OCI-LY7 (cell line): ENCODE results near the gene IL36B. TPM values are rescaled to one million over a fixed set of nuclear protein-coding genes. Genes with fewer than 3 reads are reported as not detected.

Experiments
- BruUV-seq: library from RNA; stranded (reverse); fragments of 400-500 nt; replicated peaks from 2 replicates; lab custom pipeline; 2021; lab: Mats Ljungman, UMichigan
- CTCF ChIA-PET: fragments of 300-600 bp; sonication (Branson Sonifier 250); formaldehyde crosslinking; loops from one replicate; lab custom pipeline; 2022; ENCODE audit warnings: antibody characterized with exemption; ENCODE audit not compliant: unreplicated experiment; lab: Charles Lee
- POLR2A ChIA-PET: fragments of 300-600 bp; sonication (Branson Sonifier 250); formaldehyde crosslinking; loops from one replicate; lab custom pipeline; 2022; ENCODE audit warnings: antibody characterized with exemption; lab: Charles Lee
- DNase-seq: peaks from one replicate; pipeline ENCODE4 v3.0.0-alpha.2; 2015; ENCODE audit warnings: low spot score
- H2AFZ ChIP-seq: fragments of 200-600 bp; sonication (generic), shearing (Covaris generic); 2 replicates; pipeline ENCODE4 v1.6.1; 2014; ENCODE audit warnings: mild to moderate bottlenecking, antibody characterized with exemption, low read length, moderate library complexity
- H3K27ac ChIP-seq: fragments of 200-600 bp; sonication (generic); 2 replicates; pipeline ENCODE4 v1.5.1; 2014; ENCODE audit warnings: mixed run types, low read depth, mild to moderate bottlenecking, moderate library complexity, low read length, inconsistent platforms; ENCODE audit not compliant: poor library complexity, severe bottlenecking
- H3K36me3 ChIP-seq: fragments of 200-600 bp; sonication (generic); 2 replicates; pipeline ENCODE4 v1.6.1; 2014; ENCODE audit warnings: mild to moderate bottlenecking, antibody characterized with exemption, low read length, moderate library complexity, mixed read lengths; ENCODE audit not compliant: insufficient read depth
- H3K4me1 ChIP-seq: fragments of 200-600 bp; sonication (generic); 2 replicates; pipeline ENCODE4 v1.5.1; 2014; ENCODE audit warnings: mild to moderate bottlenecking, low read length; ENCODE audit not compliant: insufficient read depth, poor library complexity, severe bottlenecking
- H3K4me2 ChIP-seq: fragments of 200-600 bp; sonication (generic); 2 replicates; pipeline ENCODE4 v1.6.1; 2014; ENCODE audit warnings: mild to moderate bottlenecking, low read length
- H3K4me3 ChIP-seq: fragments of 200-600 bp; sonication (generic); 2 replicates; pipeline ENCODE4 v1.5.1; 2014; ENCODE audit warnings: mild to moderate bottlenecking, low read depth, low read length; ENCODE audit not compliant: poor library complexity, severe bottlenecking
- H3K79me2 ChIP-seq: fragments of 200-600 bp; sonication (generic); 2 replicates; pipeline ENCODE4 v1.6.1; 2016; ENCODE audit warnings: low read depth, mild to moderate bottlenecking, low read length, moderate library complexity, mixed read lengths; ENCODE audit not compliant: insufficient read depth
- H3K9me2 ChIP-seq: fragments of 200-600 bp; sonication (generic); 2 replicates; pipeline ENCODE4 v1.6.1; 2016; ENCODE audit warnings: mild to moderate bottlenecking, low read length, mixed read lengths; ENCODE audit not compliant: insufficient read depth
- H3K9me3 ChIP-seq: fragments of 200-600 bp; sonication (generic); 2 replicates; pipeline ENCODE4 v1.6.1; 2014; ENCODE audit warnings: mild to moderate bottlenecking, mixed run types, low read length, mixed read lengths
- H4K20me1 ChIP-seq: fragments of 200-600 bp; sonication (generic); 2 replicates; pipeline ENCODE4 v1.6.1; 2014; ENCODE audit warnings: mild to moderate bottlenecking, antibody characterized with exemption, low read length, moderate library complexity, mixed read lengths; ENCODE audit not compliant: insufficient read depth
- EZH2phosphoT487 ChIP-seq: fragments of 200-600 bp; sonication (generic); IDR thresholded peaks from 2 replicates; pipeline ENCODE4 v1.6.1; 2018; ENCODE audit warnings: low read depth, borderline replicate concordance, mild to moderate bottlenecking, mixed run types, antibody characterized with exemption, low read length, moderate library complexity, mixed read lengths
- intact Hi-C: fragments of 100-400 bp; cut with micrococcal nuclease; formaldehyde crosslinking; loops from one replicate; pipeline ENCODE4 v1.10.0; 2022; ENCODE audit not compliant: unreplicated experiment
- total RNA-seq, 2 experiments: library from RNA; depleted of rRNA in 1 of 2; stranded (reverse); fragments of >200 nt in 1 of 2; shearing (Covaris generic) in 1 of 2; gene quantifications; 2 replicates each; pipeline ENCODE4 v1.2.3, GENCODE V29; 2014 to 2022
- TF ChIP-seq, protein P1 (sequence below): fragments of 200-600 bp; sonication (generic); conservative IDR thresholded peaks from 2 replicates; pipeline ENCODE4 v1.5.1; 2014; ENCODE audit warnings: mild to moderate bottlenecking, antibody characterized with exemption, low read length, moderate library complexity, mixed read lengths

IL36B gene
- total RNA-seq, 2 experiments from 2014 or later: not detected

DNA sequence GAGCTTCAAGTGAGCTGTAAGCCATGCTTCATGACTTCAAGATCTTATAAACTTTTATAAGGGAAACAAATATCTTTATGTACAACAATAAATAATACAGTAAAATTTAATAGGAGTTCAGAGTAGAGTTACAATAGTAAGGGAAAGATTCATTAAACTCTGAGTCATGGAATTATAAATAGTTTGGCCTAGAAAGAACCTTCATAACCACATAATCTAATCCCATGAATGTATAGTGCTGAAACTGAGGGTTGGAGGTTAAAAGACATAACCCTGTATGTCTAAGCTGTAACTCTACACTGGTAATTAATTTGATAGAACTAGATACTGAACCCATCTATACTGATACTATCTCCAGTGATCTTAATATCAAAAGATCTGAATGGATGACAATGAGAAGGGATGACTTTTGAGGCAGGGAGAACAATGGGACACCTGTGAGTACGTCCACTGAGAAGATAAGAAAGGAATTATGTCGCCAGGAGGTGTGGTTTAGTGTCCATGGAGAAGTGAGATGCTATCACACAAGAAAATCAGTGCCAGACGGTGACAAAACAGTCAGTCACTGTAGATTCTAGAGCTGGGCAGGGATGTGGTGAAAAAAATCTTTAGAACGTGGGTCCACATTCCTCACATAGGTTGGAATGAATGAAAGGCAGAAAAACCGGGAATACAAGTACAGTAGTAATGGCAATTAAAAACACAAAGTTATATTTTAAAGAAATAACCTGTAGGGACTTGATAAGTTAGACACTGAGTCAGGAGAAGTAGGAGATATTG lies 16.2 kb upstream of the IL36B start:
- CTCF ChIA-PET: no interaction called here

DNA sequence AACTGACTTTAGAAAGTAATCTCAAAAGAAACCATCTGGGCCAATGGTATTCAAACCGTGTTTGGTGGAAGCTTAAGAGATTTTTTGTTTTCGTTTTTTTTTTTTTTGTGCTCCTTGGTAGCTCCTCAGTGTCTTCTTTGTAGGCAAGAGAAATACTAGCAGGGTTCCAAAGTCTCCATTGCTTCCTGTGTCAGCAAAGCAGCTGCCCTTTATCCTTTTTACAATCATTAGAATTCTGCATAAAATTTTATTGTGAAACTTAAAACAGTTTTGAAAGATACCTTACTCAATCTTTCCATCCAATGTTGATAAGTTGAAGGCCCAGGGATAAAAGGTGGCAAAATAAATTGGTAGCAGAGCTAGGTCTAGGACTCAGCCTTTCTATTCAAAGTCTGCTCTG lies 15.6 kb upstream of the IL36B start:
- Histone ChIP-seq H3K9me2 (no peaks in the 10 kb centered on the region), H3K4me1 (no peaks in the 10 kb centered on the region), H3K27ac (no peak overlapping the region), H3K79me2 (no peaks in the 10 kb centered on the region), H4K20me1 (no peaks in the 10 kb centered on the region), H3K4me2 (no peak overlapping the region), H2AFZ (no peak overlapping the region), H3K4me3 (no peak overlapping the region), H3K9me3 (no peaks in the 10 kb centered on the region), H3K36me3 (no peaks in the 10 kb centered on the region)
- POLR2A ChIA-PET: no interaction called here
- BruUV-seq: no TSS peak
- intact Hi-C loops: no loop called here
- CTCF ChIA-PET: no interaction called here
- TF ChIP-seq, protein P1, sequence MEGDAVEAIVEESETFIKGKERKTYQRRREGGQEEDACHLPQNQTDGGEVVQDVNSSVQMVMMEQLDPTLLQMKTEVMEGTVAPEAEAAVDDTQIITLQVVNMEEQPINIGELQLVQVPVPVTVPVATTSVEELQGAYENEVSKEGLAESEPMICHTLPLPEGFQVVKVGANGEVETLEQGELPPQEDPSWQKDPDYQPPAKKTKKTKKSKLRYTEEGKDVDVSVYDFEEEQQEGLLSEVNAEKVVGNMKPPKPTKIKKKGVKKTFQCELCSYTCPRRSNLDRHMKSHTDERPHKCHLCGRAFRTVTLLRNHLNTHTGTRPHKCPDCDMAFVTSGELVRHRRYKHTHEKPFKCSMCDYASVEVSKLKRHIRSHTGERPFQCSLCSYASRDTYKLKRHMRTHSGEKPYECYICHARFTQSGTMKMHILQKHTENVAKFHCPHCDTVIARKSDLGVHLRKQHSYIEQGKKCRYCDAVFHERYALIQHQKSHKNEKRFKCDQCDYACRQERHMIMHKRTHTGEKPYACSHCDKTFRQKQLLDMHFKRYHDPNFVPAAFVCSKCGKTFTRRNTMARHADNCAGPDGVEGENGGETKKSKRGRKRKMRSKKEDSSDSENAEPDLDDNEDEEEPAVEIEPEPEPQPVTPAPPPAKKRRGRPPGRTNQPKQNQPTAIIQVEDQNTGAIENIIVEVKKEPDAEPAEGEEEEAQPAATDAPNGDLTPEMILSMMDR: no peak
- no peak for DNase-seq

More for the DNA sequence above, 16.2 kb upstream of the IL36B start:
- Histone ChIP-seq H4K20me1 (no peaks in the 10 kb centered on the region), H3K9me3 (no peaks in the 10 kb centered on the region), H3K36me3 (no peaks in the 10 kb centered on the region), H2AFZ (no peak overlapping the region), H3K4me2 (no peak overlapping the region), H3K79me2 (no peaks in the 10 kb centered on the region), H3K27ac (no peak overlapping the region), H3K9me2 (no peaks in the 10 kb centered on the region), H3K4me1 (no peaks in the 10 kb centered on the region), H3K4me3 (no peak overlapping the region)
- intact Hi-C loops: no loop called here
- no TSS peak for BruUV-seq
- POLR2A ChIA-PET: interaction anchor here (0.6 kb wide), 1 partner anchor 923 kb away, joined by 4 read pairs; no protein-coding TSS in a partner anchor
- no peak for DNase-seq
- no peak for TF ChIP-seq EZH2phosphoT487
- TF ChIP-seq, protein P1: no peak

DNA sequence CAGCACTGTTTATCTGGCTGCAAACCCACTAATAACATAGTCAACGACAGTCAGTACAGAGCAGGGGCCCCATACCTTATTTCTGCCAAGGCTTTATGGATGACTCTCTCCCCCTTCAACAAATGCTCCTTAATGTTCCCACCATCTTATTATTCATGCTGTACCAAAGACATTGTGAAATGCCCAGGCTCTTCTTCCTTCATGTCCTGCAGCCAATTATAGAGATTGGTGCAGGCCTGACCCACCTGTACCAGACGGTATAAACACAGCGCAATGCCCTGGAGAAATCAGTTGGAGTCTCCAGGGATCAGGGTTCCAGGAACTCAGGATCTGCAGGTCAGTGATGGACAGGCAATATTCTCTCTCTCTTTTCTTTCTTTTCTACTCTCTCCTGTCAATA lies 15.0 kb upstream of the IL36B start, which contains the start of gene IL1F10:
Gene IL1F10 (plus strand): TSS at position 290 of the 400 bp plus-strand sequence. CDS start 4,769 bp downstream, outside the sequence.
- BruUV-seq: no TSS peak
- H3K4me2 ChIP-seq: no peak within 1 kb of the TSS
- H3K36me3 ChIP-seq: no peaks in the 10 kb centered on the region
- H3K4me3 ChIP-seq: no peak within 1 kb of the TSS
- H3K27ac ChIP-seq: no peak within 1 kb of the TSS
- DNase-seq: no peak
- no peaks in the 10 kb centered on the region for H3K9me2 ChIP-seq
- no peaks in the 10 kb centered on the region for H3K79me2 ChIP-seq
- H3K9me3 ChIP-seq: no peaks in the 10 kb centered on the region
- no peak for TF ChIP-seq EZH2phosphoT487
- TF ChIP-seq, protein P1: no peak
- H4K20me1 ChIP-seq: no peaks in the 10 kb centered on the region
- intact Hi-C loops: no loop called here
- ChIA-PET CTCF (no interaction called here), POLR2A (no interaction called here)
- no peaks in the 10 kb centered on the region for H3K4me1 ChIP-seq
- H2AFZ ChIP-seq: no peak within 1 kb of the TSS
